Nephron progenitor cell (in vitro differentiated cells): ENCODE measurements around the gene POGZ.

Source experiments
- DNase-seq: peaks from one replicate; pipeline ENCODE4 v3.0.0; 2021
- H3K27ac Mint-ChIP-seq: 2 replicates; pipeline ENCODE4 v1.8.0; 2021; ENCODE audit warnings: mild to moderate bottlenecking, moderate library complexity, mixed read lengths
- H3K27me3 Mint-ChIP-seq: 2 replicates; pipeline ENCODE4 v1.8.0; 2021; ENCODE audit warnings: mild to moderate bottlenecking, low read depth, mixed read lengths; ENCODE audit not compliant: poor library complexity
- H3K36me3 Mint-ChIP-seq: 2 replicates; pipeline ENCODE4 v1.8.0; 2021; ENCODE audit warnings: low read depth, mixed read lengths
- H3K4me1 Mint-ChIP-seq: 2 replicates; pipeline ENCODE4 v1.8.0; 2021; ENCODE audit warnings: mixed read lengths
- H3K4me3 Mint-ChIP-seq: 2 replicates; pipeline ENCODE4 v1.8.0; 2021; ENCODE audit warnings: mild to moderate bottlenecking, moderate library complexity, mixed read lengths
- H3K9me3 Mint-ChIP-seq: 2 replicates; pipeline ENCODE4 v1.8.0; 2021; ENCODE audit warnings: mild to moderate bottlenecking, moderate library complexity, mixed read lengths
- TF ChIP-seq, protein P1 (sequence below): fragments of 200-600 bp; sonication (generic); IDR thresholded peaks from 2 replicates; pipeline ENCODE4 v1.5.0; 2021; ENCODE audit warnings: antibody characterized with exemption

The POGZ gene

DNA sequence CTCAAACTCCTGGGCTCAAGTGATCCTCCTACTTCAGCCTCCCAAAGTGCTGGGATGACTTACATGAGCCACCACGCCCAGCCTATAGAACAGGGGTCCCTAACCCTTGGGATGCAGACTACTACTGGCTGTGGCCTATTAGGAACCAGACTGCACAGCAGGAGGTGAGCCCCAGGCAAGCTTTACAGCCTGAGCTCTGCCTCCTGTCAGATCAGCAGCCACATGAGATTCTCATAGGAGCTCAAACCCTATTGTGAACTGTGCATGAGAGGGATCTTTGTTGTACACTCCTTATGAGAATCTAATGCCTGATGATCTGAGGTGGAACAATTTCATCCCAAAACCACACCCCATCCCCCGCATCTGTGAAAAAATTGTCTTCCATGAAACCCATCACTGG lies 73.3 kb downstream of the POGZ start:
- Mint-ChIP-seq H3K27me3 (no peaks in the 10 kb centered on the region), H3K4me1 (no peaks in the 10 kb centered on the region), H3K4me3 (no peak overlapping the region), H3K36me3 (no peaks in the 10 kb centered on the region), H3K27ac (no peak overlapping the region), H3K9me3 (peaks cover 8% of the 10 kb centered on the region)
- DNase-seq, result no peak
- TF ChIP-seq, protein P1, sequence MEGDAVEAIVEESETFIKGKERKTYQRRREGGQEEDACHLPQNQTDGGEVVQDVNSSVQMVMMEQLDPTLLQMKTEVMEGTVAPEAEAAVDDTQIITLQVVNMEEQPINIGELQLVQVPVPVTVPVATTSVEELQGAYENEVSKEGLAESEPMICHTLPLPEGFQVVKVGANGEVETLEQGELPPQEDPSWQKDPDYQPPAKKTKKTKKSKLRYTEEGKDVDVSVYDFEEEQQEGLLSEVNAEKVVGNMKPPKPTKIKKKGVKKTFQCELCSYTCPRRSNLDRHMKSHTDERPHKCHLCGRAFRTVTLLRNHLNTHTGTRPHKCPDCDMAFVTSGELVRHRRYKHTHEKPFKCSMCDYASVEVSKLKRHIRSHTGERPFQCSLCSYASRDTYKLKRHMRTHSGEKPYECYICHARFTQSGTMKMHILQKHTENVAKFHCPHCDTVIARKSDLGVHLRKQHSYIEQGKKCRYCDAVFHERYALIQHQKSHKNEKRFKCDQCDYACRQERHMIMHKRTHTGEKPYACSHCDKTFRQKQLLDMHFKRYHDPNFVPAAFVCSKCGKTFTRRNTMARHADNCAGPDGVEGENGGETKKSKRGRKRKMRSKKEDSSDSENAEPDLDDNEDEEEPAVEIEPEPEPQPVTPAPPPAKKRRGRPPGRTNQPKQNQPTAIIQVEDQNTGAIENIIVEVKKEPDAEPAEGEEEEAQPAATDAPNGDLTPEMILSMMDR, result no peak

DNA sequence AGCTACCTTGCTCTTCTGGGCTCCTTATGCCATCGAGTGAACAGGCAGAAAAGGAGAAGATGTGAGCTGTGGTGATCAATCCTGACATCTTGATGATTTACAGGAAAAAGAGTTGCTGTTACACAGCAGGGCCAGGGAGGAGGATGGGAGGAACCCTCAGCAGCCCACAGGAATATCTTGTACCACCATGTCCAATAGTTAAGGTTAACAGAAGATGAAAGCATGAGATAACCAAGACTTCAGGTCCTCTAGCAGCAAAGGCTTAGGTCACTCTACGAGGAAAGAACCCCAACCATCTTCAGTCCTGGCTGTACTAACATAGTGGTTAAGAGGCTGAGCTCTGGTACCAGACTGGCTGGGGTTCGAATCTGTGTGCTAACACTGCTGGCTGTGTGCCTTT lies 74.7 kb downstream of the POGZ start:
- Mint-ChIP-seq H3K9me3 (peaks cover 8% of the 10 kb centered on the region), H3K4me3 (no peak overlapping the region), H3K27me3 (no peaks in the 10 kb centered on the region), H3K36me3 (no peaks in the 10 kb centered on the region), H3K4me1 (no peaks in the 10 kb centered on the region), H3K27ac (no peak overlapping the region)
- no peak for DNase-seq
- TF ChIP-seq, protein P1, result no peak

DNA sequence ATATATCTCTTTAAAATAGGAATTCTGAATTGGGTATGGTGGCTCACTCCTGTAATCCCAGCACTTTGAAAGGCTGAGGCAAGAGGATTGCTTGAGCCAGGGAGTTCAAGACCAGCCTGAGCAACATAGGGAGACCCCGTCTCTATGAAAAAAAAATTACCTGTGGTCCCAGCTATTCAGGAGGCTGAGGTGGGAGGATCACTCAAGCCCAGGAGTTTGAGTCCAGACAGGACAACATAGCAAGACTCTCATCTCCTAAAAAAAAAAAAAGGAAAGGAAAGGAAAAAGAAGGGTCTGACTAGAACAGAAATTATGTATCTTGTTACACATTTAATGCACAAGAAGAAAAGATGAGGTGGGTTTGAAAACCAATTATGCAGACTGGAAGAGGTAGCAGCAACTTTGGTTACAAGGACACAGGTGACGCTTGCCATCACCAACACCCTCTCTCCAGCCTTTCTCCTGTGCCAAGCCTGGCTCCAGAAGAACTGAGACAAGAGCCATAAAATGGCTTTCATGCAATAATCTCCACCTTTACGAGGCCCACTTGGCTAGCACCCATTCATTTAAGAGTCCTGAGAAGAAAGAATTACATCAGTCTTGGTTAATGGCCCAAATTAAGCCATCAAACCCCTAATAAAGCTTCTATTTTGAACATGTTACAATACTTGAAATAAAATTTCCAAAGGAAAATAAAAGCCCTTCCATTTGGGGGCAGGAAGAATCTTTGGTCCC lies 82.0 kb downstream of the POGZ start:
- DNase-seq, result no peak

DNA sequence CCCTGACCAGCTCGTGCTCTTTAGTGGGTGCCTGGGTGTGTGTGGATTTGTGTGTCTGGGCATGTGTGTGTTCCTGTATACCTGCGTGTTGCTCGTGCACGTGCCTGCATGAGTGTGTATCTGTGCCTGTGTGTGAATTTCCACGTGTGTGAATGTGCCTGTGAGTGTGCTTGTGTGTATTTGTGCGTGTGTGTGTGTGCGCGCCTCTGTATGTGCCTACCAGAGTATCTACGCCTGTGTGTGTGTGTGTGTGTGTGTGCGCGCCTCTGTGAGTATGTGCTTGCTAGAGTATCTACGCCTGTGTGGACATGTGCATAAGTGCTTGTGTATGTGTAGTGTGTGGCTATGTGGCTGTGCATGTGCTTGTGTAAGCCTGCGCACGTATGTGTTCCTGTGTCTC lies 86.1 kb downstream of the POGZ start:
- Mint-ChIP-seq H3K4me1 (peaks cover 61% of the 10 kb centered on the region), H3K27ac (peak overlapping the region; percentile 80), H3K4me3 (peak overlapping the region; percentile 86), H3K36me3 (peaks cover 7% of the 10 kb centered on the region), H3K27me3 (no peaks in the 10 kb centered on the region), H3K9me3 (no peaks in the 10 kb centered on the region)
- no peak for DNase-seq
- TF ChIP-seq, protein P1, result no peak

More for the DNA sequence above, 82.0 kb downstream of the POGZ start:
- TF ChIP-seq, protein P1, result no peak
- Mint-ChIP-seq H3K27me3 (no peaks in the 10 kb centered on the region), H3K27ac (no peak overlapping the region), H3K36me3 (no peaks in the 10 kb centered on the region), H3K4me3 (no peak overlapping the region), H3K4me1 (peaks cover 31% of the 10 kb centered on the region), H3K9me3 (no peaks in the 10 kb centered on the region)

DNA sequence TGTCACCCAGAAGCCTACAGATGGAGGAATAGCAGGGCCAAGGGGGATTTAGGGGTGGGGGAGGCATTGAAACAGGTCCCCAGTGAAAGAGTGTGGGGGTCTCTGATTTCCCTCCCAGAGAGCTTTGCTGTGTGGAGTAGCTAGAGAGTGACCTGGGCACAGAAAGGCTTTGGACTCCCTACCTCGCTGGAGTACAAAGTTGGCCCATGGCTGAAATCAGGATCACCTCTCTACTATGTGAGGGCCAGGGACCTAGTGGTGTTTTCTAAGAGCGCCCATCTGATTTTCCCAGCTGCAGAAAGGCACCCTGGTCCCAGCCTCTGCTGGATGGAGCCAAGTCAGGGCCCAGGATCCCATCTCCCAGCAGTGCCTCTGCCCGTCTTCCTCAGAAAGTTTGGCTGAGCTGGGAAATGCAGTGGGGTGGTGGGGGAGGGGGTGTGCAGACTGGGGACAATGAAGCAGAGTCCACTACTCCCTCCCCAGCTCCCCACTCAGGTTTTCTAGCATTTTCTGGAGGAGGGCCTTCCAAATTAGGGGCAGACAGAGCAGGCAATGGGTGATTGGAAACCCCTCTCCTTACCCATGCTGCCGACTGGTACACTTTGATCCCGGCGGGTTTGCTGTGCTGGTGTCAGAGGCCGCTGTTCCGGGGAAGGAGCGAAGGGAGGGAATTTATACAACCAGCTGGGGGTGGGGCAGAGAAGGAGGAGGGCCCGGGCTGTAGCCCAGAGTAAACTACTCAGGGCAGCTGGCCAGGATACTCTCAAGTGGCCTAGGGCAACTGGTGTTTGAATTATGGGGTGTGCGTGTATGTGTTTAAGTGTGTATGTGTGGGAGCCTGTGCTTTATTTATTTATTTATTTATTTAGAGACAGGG lies 87.0 kb downstream of the POGZ start, which contains the start of gene SELENBP1:
Gene SELENBP1, minus strand, starts transcription at position 648 of the 877 bp plus-strand sequence. Its CDS starts 64 bp downstream, at position 584.
- peak; percentile 69 for DNase-seq
- H3K36me3 Mint-ChIP-seq, result peaks cover 16% of the 10 kb centered on the region

More for the DNA sequence above, 87.0 kb downstream of the POGZ start, which contains the start of gene SELENBP1:
- TF ChIP-seq, protein P1, result no peak
- Mint-ChIP-seq H3K9me3 (no peaks in the 10 kb centered on the region), H3K4me1 (peaks cover 52% of the 10 kb centered on the region), H3K27ac (peak within 1 kb of the TSS; percentile 84), H3K27me3 (no peaks in the 10 kb centered on the region), H3K4me3 (peak within 1 kb of the TSS; percentile 86)
